SK-N-SH treated with all-trans-retinoic acid at 6 μM for 48 hours (cell line): ENCODE measurements around the gene BPI.
A peak's percentile ranks its signal among the peaks of the same experiment; 100 is the strongest.
"Not testable (repeated sequence)": the region's sequence is repeated elsewhere in the genome, so short reads cannot be mapped to it uniquely, and the experiment has no call there.

Source experiments
- ATAC-seq: fragments of 200-7000 bp; cut with Tn5 transposase; 3 replicates; pipeline ENCODE4 v1.9.1; 2020; ENCODE audit warnings: mild to moderate bottlenecking, moderate library complexity
- BACH2 ChIP-seq: fragments of 250-450 bp; sonication (Bioruptor Pico); IDR thresholded peaks from 2 replicates; pipeline ENCODE4 v1.9.0; 2021; ENCODE audit warnings: mild to moderate bottlenecking, borderline replicate concordance
- CSDC2 ChIP-seq: fragments of 250-450 bp; sonication (Bioruptor Pico); IDR thresholded peaks from 2 replicates; pipeline ENCODE4 v1.5.0; 2020; ENCODE audit warnings: mild to moderate bottlenecking, moderate library complexity
- GLIS3 ChIP-seq: fragments of 250-450 bp; sonication (Bioruptor Pico); IDR thresholded peaks from 2 replicates; pipeline ENCODE4 v1.5.0; 2020; ENCODE audit warnings: mild to moderate bottlenecking, moderate library complexity
- ISL1 ChIP-seq: fragments of 250-450 bp; sonication (Bioruptor Pico); IDR thresholded peaks from 2 replicates; pipeline ENCODE4 v2.1.2; 2022; ENCODE audit warnings: mild to moderate bottlenecking, moderate library complexity
- PPARA ChIP-seq: fragments of 250-450 bp; sonication (Bioruptor Pico); IDR thresholded peaks from 2 replicates; pipeline ENCODE4 v1.5.0; 2020; ENCODE audit warnings: mild to moderate bottlenecking, borderline replicate concordance
- RARB ChIP-seq: fragments of 250-450 bp; sonication (Bioruptor Pico); IDR thresholded peaks from 2 replicates; pipeline ENCODE4 v1.8.0; 2021; ENCODE audit warnings: mild to moderate bottlenecking, moderate library complexity
- TCF4 ChIP-seq: fragments of 250-450 bp; sonication (Bioruptor Pico); IDR thresholded peaks from 2 replicates; pipeline ENCODE4 v1.8.0; 2021; ENCODE audit warnings: mild to moderate bottlenecking, moderate library complexity, borderline replicate concordance
- TOX ChIP-seq: fragments of 250-450 bp; sonication (Bioruptor Pico); IDR thresholded peaks from 2 replicates; pipeline ENCODE4 v1.8.0; 2021; ENCODE audit warnings: mild to moderate bottlenecking, moderate library complexity, borderline replicate concordance
- ZC3H10 ChIP-seq: fragments of 250-450 bp; sonication (Bioruptor Pico); IDR thresholded peaks from 2 replicates; pipeline ENCODE4 v1.5.1; 2021; ENCODE audit warnings: mild to moderate bottlenecking, moderate library complexity
- ZFP3 ChIP-seq: fragments of 250-450 bp; sonication (Bioruptor Pico); IDR thresholded peaks from 2 replicates; pipeline ENCODE4 v1.5.0; 2020; ENCODE audit warnings: mild to moderate bottlenecking, moderate library complexity
- ZFP30 ChIP-seq: fragments of 450-650 bp; formaldehyde crosslinking; IDR thresholded peaks from 2 replicates; pipeline ENCODE4 v1.5.0; 2022; ENCODE audit warnings: mild to moderate bottlenecking, moderate library complexity
- ZNF565 ChIP-seq: fragments of 450-650 bp; formaldehyde crosslinking; conservative IDR thresholded peaks from 2 replicates; pipeline ENCODE4 v1.5.0; 2020; ENCODE audit warnings: low read depth, mild to moderate bottlenecking, moderate library complexity
- ZNF70 ChIP-seq: fragments of 450-650 bp; formaldehyde crosslinking; IDR thresholded peaks from 2 replicates; pipeline ENCODE4 v1.5.0; 2020; ENCODE audit warnings: mild to moderate bottlenecking, moderate library complexity
- ZNF8 ChIP-seq: fragments of 450-650 bp; formaldehyde crosslinking; IDR thresholded peaks from 2 replicates; pipeline ENCODE4 v1.5.0; 2020; ENCODE audit warnings: mild to moderate bottlenecking, moderate library complexity
- TF ChIP-seq, protein P1 (sequence below): fragments of 250-450 bp; sonication (Bioruptor Pico); IDR thresholded peaks from 2 replicates; pipeline ENCODE4 v1.5.1; 2021; ENCODE audit warnings: mild to moderate bottlenecking, moderate library complexity
- TF ChIP-seq, protein P2 (sequence below): fragments of 250-450 bp; sonication (Bioruptor Pico); IDR thresholded peaks from 2 replicates; pipeline ENCODE4 v1.8.0; 2020; ENCODE audit warnings: mild to moderate bottlenecking, moderate library complexity, borderline replicate concordance
- TF ChIP-seq, protein P3 (sequence below): fragments of 250-450 bp; sonication (Bioruptor Pico); IDR thresholded peaks from 2 replicates; pipeline ENCODE4 v1.5.0; 2020; ENCODE audit warnings: mild to moderate bottlenecking, moderate library complexity
- TF ChIP-seq, protein P4 (sequence below): fragments of 250-450 bp; sonication (Bioruptor Pico); IDR thresholded peaks from 2 replicates; pipeline ENCODE4 v1.5.1; 2020; ENCODE audit warnings: low read depth, mild to moderate bottlenecking, moderate library complexity

The BPI gene

DNA sequence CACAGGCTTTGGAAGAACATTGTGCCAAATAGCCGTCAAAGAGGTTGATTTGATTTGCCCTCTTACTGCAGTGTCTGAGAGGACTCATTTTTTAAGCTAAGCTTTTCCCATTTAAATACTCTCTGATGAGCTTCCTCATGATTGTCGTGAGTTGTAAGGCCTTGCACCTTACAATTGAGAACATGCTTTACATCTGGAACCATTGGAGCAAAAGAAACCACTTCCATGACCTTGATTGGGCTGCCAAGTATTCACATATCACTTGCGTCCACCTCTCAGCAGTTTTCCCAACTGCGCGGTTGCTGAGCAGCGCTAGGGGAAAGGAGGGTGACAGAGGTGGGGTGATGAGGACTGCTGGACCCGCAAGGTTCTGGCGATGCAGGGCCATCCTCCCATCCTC is 30.1 kb downstream of the BPI start:
- TF ChIP-seq GLIS3 (CRISPR knock-in tag) (no peak), BACH2 (CRISPR knock-in tag) (no peak), RARB (CRISPR knock-in tag) (no peak), ZNF70 (no peak), ZC3H10 (CRISPR knock-in tag) (no peak)
- ATAC-seq = no peak

DNA sequence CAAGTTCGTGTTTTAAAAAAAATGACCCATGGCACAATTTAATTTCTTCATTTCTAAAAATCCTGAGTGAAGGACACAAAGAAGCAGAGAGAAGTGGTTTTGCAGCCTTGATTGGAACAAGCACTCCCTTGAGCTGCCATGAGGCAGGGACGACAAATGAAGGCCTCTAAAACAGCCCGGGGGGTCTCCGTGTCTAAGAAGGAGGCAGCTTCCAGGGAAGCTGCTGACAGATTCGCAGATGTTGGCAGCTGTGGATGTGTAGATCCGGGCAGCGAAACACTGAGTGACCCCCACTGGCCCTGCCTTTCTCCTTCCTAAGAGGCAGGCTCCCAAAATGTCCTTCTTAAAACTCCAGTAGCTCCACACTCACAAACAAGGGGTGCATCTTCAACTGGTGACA is 32.8 kb downstream of the BPI start:
- ATAC-seq = no peak
- TF ChIP-seq, protein P1, sequence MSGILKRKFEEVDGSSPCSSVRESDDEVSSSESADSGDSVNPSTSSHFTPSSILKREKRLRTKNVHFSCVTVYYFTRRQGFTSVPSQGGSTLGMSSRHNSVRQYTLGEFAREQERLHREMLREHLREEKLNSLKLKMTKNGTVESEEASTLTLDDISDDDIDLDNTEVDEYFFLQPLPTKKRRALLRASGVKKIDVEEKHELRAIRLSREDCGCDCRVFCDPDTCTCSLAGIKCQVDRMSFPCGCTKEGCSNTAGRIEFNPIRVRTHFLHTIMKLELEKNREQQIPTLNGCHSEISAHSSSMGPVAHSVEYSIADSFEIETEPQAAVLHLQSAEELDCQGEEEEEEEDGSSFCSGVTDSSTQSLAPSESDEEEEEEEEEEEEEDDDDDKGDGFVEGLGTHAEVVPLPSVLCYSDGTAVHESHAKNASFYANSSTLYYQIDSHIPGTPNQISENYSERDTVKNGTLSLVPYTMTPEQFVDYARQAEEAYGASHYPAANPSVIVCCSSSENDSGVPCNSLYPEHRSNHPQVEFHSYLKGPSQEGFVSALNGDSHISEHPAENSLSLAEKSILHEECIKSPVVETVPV (CRISPR knock-in tag) = no peak
- TF ChIP-seq ZC3H10 (CRISPR knock-in tag) (no peak), CSDC2 (CRISPR knock-in tag) (no peak), BACH2 (CRISPR knock-in tag) (no peak), ZNF565 (CRISPR knock-in tag) (no peak), ZFP30 (CRISPR knock-in tag) (no peak), GLIS3 (CRISPR knock-in tag) (no peak), ZFP3 (CRISPR knock-in tag) (no peak), ISL1 (no peak)
- TF ChIP-seq, protein P2, sequence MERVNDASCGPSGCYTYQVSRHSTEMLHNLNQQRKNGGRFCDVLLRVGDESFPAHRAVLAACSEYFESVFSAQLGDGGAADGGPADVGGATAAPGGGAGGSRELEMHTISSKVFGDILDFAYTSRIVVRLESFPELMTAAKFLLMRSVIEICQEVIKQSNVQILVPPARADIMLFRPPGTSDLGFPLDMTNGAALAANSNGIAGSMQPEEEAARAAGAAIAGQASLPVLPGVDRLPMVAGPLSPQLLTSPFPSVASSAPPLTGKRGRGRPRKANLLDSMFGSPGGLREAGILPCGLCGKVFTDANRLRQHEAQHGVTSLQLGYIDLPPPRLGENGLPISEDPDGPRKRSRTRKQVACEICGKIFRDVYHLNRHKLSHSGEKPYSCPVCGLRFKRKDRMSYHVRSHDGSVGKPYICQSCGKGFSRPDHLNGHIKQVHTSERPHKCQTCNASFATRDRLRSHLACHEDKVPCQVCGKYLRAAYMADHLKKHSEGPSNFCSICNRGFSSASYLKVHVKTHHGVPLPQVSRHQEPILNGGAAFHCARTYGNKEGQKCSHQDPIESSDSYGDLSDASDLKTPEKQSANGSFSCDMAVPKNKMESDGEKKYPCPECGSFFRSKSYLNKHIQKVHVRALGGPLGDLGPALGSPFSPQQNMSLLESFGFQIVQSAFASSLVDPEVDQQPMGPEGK (CRISPR knock-in tag) = no peak
- TF ChIP-seq, all 23 proteins: peak for 0

DNA sequence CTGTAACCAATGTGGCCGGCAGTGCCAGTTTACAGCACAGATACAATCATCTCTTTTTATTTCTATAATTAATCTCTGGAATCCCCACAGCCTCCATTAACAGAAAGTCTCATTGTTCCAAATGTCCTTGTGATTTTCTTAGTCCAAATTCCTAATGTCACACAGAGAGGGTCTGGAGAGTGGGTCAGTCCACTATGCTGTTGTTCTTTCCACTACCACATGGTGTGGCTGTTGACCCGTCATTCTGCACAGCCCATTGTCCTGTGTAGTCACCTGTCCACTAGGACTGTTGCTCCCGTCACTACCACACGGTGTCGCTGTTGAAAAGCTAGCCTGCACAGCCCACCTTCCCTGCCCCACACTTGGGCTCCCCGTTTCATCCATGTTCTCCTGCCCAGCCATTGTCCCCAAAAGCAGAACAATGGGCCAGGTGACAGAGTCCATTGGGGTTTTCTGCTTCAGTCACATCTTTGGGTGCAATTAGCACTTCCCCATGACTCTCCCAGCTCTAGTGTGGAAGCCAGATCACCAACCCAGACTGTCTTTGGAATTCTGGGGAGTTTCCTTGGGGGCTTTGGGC is 33.7 kb downstream of the BPI start:
- no peak for TF ChIP-seq GLIS3 (CRISPR knock-in tag)
- no peak for TF ChIP-seq ZNF565 (CRISPR knock-in tag)
- no peak for TF ChIP-seq ZNF8
- TF ChIP-seq TCF4 (CRISPR knock-in tag) = no peak
- TF ChIP-seq, protein P3, sequence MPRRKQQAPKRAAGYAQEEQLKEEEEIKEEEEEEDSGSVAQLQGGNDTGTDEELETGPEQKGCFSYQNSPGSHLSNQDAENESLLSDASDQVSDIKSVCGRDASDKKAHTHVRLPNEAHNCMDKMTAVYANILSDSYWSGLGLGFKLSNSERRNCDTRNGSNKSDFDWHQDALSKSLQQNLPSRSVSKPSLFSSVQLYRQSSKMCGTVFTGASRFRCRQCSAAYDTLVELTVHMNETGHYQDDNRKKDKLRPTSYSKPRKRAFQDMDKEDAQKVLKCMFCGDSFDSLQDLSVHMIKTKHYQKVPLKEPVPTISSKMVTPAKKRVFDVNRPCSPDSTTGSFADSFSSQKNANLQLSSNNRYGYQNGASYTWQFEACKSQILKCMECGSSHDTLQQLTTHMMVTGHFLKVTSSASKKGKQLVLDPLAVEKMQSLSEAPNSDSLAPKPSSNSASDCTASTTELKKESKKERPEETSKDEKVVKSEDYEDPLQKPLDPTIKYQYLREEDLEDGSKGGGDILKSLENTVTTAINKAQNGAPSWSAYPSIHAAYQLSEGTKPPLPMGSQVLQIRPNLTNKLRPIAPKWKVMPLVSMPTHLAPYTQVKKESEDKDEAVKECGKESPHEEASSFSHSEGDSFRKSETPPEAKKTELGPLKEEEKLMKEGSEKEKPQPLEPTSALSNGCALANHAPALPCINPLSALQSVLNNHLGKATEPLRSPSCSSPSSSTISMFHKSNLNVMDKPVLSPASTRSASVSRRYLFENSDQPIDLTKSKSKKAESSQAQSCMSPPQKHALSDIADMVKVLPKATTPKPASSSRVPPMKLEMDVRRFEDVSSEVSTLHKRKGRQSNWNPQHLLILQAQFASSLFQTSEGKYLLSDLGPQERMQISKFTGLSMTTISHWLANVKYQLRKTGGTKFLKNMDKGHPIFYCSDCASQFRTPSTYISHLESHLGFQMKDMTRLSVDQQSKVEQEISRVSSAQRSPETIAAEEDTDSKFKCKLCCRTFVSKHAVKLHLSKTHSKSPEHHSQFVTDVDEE (CRISPR knock-in tag) = no peak
- TF ChIP-seq TOX (CRISPR knock-in tag) = no peak
- TF ChIP-seq ZFP30 (CRISPR knock-in tag) = no peak
- TF ChIP-seq, protein P1 (CRISPR knock-in tag) = no peak
- TF ChIP-seq PPARA = no peak
- no peak; the same call in 2 of the 3 replicates for ATAC-seq

DNA sequence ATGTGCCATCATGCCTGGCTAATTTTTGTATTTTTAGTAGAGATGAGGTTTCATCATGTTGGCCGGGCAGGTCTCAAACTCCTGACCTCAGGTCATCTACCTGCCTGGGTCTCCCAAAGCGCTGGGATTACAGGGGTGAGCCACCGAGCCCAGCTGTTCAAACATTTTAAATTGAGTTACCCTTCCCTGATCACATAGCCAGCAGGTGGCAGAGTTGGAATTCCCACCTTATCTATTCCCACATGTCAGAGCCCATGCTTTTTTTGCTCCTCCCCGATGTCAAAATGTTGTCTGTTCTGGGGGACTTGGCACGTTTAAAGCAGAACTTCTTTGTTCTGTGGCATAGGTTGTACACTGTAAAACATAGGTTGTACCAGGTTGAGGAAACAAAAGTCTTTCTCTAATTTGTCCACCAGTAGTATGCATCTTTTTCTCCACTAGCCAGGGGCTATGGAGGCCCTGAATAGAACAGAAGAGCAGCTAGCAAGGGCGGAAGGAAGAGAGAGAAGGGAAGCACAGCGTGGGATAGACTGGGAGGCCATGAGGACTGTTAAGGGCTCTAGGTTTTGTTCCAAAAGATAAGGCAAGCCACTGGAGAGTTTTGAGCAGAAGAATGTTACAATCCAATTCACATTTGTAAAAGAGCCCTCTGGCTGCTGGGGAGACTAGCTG is 35.0 kb downstream of the BPI start:
- ATAC-seq = peak; percentile 28; the same call in 1 of the 3 replicates

DNA sequence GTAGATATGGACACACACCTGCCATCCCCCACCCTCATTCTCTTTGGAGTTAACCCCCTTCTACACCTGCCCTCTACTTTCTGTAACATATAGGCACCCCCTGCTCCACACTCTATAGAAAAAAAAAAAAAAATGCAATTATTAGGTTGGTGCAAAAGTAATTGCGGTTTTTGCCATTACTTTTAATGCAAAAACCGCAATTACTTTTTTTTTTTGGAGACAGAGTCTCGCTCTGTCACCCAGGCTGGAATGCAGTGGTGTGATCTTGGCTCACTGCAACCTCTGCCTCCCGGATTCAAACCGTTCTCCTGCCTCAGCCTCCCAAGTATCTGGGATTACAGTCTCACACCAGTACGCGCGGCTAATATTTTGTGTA is 35.6 kb downstream of the BPI start:
- ATAC-seq = not testable (repeated sequence)

More for the DNA sequence above, 35.0 kb downstream of the BPI start:
- no peak for TF ChIP-seq PPARA
- no peak for TF ChIP-seq RARB (CRISPR knock-in tag)
- no peak for TF ChIP-seq ZNF8
- no peak for TF ChIP-seq ZC3H10 (CRISPR knock-in tag)
- no peak for TF ChIP-seq ZNF565 (CRISPR knock-in tag)
- TF ChIP-seq, protein P2 (CRISPR knock-in tag) = no peak
- TF ChIP-seq, protein P4, sequence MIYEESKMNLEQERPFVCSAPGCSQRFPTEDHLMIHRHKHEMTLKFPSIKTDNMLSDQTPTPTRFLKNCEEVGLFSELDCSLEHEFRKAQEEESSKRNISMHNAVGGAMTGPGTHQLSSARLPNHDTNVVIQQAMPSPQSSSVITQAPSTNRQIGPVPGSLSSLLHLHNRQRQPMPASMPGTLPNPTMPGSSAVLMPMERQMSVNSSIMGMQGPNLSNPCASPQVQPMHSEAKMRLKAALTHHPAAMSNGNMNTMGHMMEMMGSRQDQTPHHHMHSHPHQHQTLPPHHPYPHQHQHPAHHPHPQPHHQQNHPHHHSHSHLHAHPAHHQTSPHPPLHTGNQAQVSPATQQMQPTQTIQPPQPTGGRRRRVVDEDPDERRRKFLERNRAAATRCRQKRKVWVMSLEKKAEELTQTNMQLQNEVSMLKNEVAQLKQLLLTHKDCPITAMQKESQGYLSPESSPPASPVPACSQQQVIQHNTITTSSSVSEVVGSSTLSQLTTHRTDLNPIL = no peak
